Activated gamma-delta T cell treated with anti-CD3 and anti-CD28 coated beads, Interleukin-2, amount 50 U/mL, for 16 hours (primary cell): ENCODE measurements around the gene ZNF107.

Experiments
- DNase-seq: peaks from one replicate; pipeline ENCODE4 v3.0.0-alpha.2; 2020; ENCODE audit warnings: low read depth

Gene ZNF107

DNA sequence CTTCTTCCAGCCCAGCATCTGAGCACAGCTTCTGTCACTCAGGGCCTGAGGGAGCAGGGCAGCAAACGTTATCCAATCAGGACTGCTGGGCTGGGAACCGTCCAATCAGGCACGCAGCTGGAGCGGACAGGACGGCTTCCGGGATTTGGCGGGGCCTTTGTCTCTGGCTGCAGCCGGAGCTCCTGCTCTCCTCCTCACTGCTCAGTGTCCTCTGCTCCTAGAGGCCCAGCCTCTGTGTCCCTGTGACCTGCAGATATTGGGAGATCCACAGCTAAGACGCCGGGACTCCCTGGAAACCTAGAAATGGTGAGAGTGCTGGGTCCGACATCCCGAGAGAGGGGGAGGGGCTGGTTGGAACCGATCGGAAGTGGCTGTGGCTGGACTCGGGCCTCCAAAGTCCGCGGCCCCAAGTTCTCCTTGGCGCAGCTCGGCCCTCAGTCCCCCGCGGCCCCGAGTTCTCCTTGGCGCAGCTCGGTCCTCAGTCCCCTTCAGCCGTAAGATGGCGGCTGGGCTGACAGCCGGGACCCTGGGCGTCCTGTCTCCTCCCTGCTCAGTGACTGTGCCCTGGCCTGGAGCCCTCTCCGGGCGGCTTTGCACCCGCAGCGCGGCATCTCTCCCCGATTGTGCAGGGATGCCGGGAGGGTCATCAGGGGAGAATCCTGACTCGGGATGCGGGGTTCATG lies at the start of gene ZNF107:
Gene ZNF107 (plus strand): TSS at position 154 of the 683 bp plus-strand sequence. CDS start 150 bp downstream, at position 304.
- DNase-seq: peak; percentile 73

DNA sequence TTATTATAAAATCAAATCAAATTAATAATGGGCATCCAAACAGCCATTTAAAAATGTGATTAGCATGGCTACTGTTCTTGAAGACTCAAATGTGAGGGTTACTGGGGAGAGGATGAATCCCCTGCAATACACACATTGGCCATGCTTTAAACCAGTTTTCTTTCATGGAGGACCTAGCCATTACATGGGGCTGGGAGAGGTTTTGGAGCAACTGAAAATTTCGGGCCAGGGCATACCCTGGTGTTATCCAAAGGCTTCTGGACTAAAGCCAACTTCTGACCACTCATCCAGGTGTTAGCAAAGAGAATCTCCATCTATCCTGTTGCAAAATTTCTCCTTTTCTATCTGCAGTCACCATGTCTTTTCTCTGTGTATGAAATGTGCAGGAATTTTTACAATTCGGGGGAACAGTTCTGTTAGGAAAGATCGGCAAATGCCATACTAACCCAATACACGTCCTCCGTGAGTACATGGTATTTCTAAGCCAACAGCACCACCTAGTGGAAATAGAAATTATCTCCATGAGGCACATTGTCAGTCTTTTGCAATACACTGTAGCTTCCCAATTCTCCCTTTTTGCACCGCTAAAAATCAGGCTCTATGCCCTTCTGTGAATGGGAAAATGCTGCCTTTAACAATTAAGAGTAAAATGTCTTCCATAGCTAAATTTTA lies 47.0 kb upstream of the ZNF107 start:
- DNase-seq: no peak

DNA sequence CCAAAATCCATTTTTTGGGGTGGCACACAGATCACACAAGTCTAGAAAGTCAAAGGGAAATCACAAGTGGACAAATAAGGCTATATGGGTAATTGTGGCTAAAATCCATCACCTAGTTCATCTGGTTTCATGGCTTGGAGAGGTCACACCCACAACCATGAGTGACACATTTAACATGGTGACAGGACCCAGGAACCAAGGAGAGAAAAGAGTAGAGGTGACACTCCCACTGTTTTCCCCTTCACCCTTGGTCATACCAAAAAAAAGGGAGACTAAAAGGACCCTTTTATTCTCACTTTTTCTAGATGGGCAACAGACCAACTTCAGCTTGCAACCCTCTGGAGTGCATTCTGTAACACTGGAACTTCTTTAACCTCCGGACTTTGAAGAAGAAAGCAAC lies 46.2 kb upstream of the ZNF107 start:
- DNase-seq: no peak

DNA sequence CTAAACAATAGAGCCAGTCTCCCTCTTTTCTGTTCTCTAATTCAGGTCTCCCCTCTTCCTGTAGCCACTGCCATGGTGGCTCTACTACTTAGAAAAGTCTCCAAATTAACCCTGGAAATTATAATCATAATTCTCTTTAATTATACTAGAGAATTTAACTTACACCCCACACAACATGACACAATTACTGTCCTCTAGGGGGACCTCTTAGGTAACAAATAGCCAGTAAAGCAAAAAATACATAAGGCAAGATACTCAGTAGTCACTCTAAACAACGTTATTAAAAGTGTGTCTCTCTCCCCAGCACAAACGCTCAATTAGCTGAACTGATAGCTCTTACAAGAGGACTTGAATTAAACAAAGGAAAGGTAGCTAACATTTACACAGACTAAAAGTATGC lies 44.3 kb upstream of the ZNF107 start:
- no peak for DNase-seq

DNA sequence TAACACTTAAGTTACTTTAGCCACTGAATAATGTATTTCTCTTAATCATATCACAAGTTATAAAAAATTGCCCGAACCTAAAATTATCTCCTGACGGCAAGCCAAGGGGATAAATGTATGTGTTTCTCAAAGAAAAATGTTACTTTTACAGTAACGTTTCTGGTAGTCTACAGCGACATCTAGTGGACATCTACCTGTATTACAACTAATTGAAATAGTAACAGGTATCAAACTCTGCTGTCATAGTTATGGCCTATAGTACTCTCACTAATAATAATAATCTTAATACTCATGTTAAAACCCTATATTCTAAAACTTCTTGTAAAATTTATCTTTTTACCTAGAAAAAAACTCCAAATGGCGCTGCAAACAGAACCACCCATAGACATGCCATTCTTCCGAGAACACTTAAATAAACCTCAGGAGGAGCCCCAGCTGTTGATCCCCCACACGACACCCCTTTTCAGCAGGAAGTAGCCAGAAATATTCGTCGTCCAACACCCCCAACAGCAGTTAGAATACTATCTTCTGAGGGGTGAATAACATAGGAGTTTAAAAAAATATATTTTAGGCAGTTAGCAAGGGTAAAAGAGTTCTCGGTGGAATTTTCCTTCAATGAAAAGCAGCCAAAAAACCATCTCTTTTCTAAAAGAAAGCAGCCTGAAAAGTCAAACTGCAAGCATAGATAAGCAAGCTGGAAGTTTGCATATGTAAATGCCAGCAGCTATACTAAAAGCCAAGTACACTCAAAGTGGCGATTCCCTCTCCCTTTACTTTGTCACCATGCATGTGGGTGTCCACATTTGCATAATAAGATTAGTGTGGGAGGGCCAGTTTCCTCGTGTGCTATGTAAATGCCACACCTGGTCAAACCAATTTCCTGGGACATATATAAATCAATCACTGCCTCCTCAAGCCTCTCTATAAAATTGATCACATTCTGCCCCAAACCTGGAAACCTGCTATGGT lies 40.5 kb upstream of the ZNF107 start:
- no peak for DNase-seq

DNA sequence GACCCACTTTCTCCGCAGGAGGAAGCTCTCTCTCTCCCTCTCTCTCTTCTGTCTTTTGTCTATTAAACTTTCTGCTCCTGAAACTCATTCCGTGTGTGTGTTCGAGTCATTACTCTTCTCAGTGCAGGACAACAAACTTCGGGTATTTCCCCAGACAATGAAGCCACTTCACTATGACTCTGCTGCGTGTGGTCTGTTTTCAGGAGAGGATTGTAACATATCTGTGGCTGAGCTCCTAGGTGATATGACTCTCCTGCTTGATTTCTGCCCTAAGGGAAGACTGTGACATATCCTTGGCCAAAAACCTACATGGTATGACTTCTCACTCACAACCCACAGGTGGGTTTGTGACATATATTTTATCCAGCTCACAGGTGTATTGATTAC lies 39.9 kb upstream of the ZNF107 start:
- no peak for DNase-seq

DNA sequence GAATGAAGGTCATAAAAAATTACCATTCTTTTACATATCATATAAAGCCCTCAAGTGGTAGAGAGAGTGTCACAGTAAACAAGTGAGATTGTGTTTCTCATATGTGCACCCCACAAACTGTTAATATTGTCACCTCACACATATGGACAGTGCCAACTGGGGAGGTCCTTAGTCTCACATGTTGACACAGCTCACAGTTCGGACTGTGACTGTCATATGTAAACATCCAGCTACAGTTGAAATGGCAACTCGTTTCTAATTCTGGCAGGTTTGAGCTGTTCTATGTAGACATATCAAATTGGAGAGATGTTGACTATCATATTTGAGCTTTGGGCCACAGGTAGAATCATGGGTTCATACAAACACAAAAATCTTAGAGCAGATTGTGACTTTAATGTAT lies 39.4 kb upstream of the ZNF107 start:
- DNase-seq: no peak

DNA sequence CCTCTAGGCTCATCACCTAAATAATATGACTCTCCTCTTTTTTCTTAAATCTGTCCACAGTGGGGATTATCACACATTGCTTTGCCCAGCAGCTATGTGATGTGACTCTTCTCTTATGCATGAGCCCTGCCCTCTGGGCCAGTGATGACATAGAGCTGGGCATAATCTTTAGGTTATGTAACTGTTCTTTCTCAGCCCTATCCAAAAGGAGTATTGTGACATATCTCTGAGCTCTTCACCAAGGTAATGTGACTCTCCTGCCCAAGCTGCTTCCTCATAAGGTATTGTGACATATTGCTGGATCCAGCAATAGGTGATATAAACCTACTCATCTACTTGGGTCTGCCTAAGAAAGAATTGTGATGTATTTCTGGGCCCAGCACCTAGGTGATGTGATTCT lies 37.7 kb upstream of the ZNF107 start:
- no peak for DNase-seq

DNA sequence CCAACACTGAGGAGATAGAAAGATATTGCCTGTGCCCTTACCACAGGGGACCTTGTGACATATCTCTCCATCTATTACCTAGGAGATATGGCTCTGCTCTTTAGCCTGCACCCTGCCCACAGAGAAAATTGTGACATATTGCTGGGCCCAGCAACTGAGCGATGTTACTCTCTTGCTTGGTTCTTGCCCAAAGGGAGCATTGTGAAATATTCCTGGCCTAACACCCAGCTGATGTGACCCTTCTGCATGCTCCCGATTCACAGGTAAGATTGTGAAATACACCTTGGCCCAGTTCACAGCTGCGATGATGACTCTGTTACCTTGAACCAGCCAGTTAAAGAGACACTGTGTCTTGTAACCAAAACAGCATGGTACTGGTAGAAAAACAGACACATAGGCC lies 37.2 kb upstream of the ZNF107 start:
- no peak for DNase-seq

DNA sequence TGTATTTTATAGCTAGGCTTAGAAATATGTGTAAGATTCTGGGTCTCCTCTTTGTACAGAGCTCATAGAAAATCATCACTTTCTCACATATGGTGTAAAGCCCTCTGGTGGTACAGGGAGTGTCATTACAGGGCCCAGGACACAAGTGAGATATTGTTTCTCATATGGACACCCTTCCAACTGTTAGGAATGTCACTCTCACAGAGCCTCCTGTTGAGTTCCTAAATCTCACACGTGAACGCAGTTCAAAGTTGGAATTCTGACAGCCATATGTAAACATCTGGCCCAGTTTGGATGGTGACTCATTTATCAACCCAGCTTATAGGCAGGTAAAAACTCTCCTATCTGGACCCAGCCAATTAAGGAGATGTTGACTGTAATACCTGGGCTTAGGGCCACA lies 35.4 kb upstream of the ZNF107 start:
- no peak for DNase-seq

DNA sequence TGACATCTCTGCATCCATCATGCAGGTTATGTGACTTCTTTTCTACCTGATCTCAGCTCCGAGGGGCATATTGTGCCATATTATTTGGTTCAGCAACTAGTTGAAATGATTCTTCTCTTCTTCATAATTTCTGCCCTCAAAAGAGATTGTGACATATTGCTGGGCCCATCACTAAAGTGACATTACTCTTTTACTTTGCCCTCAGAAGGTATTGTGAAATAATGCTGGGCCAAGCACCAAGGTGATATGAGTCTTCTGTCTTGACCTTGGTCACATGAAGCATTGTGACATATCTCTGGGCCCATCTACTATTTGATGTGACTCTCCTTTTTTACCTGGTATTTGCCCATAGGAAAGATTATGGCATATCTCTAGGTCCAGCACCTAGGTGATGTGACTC lies 33.9 kb upstream of the ZNF107 start:
- DNase-seq: no peak

DNA sequence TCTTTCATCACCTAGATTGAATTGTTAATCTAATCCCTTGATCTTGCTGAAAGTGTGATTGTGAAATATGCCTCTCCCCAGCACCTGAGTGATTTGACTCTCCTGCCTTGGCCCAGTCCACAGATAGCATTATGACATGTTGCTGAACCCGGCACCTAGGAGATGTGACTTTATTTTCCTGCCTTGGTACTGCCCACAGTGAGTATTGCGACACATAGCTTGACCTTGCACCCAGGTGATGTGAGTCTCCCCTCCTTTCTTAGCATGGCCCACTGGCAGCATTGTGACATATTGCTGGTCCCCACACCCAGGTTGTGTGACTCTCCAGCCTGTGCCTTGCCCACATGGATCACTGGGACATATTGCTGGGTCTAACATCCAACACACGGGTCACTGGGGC lies 32.5 kb upstream of the ZNF107 start:
- no peak for DNase-seq

DNA sequence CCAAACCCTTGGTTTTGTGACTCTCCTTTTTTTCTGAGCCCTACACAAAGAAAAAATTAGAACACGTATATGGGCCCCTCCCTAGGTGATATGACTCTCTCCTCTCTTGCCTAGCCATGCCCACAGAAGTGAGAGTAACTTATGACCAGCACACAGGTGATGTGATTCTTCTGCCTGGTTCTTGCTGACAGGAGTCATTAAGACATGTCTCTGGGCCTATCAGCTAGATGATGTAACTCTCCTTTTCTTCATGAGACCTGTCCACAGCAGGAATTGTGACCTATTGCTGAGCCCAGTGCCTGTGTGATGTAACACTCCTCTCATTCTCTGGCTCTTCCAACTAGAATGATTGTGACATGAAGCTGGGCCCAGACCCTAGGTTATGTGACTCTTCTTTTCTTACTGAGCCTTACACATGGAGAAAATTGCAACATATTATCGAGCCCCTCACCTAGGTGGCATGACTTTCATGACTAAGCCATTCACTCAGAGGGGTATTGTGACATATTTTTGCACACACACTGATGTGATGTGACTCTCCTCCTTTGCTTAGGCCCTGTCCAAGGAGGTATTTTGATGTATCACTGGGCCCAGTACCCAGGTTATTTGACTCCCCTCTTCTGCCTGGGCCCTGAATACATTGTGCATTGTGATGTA lies 31.4 kb upstream of the ZNF107 start:
- no peak for DNase-seq

DNA sequence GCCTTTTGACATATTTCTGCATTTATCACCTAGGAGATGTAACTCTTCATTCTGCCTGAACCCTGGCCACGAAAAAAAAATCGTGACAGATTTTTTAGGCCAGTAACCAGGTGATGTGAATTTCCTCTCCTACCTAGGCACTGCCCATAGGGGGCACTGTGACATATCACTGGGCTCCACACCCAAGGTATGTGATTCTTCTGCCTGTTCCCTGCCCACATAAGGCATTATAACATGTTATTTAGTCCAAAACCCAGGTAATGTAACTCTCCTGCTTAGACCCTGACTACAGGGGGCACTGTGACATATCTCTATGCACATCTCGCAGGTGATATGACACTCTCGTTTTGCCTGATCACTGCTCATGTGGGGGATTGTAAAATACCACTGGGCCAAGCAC lies 29.5 kb upstream of the ZNF107 start:
- no peak for DNase-seq

DNA sequence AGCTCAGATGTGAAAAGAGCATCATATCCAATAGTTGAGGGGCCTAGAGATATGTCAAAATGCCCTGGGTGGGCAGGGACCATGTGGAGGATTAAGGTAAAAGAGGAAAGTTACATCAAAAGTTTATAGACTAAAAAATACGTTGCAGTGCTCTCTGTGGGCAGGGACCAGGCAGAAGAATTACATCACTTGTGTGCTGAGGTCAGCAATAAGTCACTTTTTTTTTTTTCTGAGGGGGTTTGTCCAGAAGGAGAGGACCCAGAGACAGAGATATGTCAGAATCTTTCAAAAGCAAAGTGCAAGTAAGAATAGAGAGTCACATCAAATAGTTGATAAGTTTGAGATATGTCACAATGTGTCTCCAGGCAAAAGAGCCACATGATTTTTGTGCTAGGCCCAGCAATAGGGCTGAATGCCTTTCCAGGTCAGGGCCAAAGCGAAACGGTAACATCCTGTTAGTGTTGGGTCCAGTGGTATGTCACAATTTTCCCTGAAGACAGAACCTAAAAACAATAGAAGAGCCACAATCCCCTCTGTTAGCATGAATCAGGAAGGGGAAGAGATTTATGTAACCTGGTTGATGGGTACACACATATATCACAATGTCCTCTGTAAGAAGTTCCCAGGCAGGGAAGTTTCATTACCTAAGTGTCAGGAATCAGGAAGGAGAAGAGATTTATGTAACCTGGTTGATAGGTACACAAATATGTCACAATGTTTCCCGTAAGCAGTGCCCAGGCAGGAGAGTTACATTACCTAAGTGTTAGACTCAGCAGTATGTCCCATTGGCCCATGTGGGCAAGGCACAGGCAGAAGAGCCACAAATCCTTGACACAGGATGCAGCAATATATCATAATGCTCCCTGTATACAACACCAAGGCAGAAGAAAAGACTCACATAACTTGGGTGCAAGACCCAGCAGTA lies 28.1 kb upstream of the ZNF107 start:
- no peak for DNase-seq

DNA sequence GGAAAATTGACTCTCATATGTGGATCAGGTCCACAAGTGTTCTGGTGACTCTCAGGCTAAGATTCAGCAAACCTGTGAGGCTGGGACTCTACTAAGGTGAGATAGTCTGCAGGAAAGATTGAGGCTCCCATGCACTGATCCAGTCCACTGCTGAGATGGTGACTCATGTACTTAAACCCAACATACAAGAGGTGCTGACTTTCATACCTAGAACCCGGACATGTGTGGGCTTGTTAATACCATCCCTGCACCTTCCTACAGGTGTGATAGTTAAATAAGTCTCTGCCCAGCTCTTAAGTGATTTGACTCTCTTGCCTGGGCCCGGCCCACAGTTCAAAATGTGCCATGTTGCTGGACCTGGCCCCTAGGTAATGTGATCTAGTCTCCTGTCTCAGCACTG lies 27.1 kb upstream of the ZNF107 start:
- no peak for DNase-seq

DNA sequence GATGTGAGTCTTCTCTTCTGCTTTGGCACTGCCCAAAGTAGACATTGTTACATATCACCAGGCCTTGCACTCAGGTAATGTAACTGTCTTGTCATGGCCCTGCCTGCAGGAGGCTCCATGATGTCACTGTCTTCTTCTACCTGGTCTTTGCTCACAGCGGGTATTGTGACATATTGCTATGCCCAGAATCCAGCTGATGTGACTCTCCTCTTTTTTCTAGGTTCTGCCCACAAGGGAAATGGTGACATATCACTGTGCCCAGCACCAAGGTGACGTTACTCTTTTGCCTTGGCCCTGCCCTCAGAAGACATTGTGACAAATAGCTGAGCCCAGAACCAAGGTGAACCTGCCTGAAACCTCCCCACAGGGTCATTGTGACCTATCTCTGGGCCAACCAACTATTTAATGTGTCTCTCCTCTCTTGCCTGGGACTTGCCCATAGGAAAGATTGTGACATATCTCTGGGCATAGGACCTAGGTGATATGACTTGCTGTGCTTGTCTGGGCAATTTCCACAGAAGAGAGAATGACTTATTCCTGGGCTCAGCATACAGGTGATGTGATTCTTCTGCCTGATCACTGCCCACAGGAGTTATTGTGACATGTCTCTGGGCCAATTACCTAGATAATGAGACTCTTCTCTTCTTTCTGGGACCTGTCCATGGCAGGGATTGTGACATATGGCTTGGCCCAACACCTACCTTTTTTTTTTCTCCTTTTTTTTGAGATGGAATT lies 26.5 kb upstream of the ZNF107 start:
- DNase-seq: no peak

DNA sequence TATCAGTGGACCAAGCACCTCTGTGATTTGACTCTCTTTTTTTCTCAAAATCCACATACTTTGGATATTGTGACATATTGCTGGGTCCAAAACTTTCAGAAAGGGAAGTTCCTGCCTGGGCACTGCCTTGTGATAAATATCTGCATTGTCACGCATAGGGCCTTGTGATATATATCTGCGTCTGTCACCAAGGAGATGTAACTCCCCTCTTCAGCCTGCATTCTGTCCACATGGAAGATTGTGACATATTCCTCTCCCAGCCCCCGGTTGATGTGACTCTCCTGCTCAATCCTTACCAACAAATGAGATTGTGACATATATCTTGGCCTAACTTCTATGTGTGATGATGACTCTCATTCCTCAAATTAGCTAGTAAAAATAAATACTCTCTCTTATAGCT lies 25.4 kb upstream of the ZNF107 start:
- DNase-seq: no peak

DNA sequence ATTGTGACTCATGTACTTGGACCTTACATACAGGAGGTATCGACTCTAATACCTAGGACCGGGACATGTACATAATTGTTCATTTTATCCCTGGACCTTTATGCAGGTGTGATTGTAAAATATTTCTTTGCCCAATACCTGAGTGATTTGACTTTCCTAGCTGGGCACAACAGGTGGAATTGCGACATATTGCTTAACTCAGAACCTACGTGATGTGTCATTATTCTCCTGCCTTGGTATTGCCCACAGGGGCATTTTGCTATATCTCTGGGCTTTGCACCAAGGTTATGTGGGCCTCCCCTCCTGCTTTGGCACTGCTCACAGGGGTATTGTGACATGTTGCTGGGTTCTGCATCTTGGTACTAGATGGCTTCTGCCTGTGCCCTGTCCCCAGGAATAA lies 23.9 kb upstream of the ZNF107 start:
- no peak for DNase-seq

DNA sequence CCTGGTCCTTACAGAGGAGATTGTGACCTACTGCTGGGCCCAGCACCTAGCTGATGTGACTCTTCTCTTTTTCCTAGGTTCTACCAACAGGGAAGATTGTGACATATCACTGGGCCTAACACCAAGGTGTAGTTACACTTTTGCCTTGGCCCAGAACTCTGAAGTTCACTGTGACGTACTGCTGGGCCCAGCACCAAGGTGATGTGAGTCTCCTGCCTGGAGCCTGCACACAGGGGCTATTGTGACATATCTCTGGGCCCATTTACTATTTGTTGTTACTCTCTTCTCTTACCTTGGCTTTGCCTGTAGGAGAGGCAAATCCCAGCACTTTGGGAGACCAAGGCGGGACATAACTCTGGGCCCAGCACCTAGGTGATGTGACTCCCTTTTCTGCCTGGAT lies 23.1 kb upstream of the ZNF107 start:
- no peak for DNase-seq

DNA sequence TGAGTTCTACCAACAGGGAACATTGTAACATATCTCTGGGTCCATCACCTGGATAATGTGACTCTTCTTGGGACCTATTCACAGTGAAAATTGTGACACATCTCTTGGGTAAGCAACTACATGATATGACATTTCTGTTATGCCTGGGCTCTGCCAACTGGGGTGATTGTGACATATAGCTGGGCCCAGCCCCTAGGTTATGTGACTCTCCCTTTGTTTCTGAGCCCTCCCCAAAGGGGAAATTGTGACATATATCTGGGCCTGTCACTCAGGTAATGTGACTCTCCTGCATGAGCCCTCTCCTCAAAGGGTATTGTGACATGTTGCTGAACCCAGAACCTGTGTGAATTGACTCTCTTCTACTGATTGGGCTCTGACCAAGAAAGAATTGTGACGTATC lies 22.4 kb upstream of the ZNF107 start:
- no peak for DNase-seq
